HG03342 (cell line): ENCODE data around the gene TCHP.

Experiments
- ATAC-seq: cut with Tn5 transposase; IDR thresholded peaks from one replicate; pipeline ENCODE4 v1.9.1; 2021; ENCODE audit warnings: mild to moderate bottlenecking, moderate library complexity; ENCODE audit not compliant: unreplicated experiment

The TCHP gene

GRCh38 chr12:109961201-109961600 lies 61.1 kb downstream of the TCHP start:
- ATAC-seq: no peak

- ATAC-seq: no peak
Observed at GRCh38 chr12:109961612-109962011, 61.5 kb downstream of the TCHP start.

- ATAC-seq: no peak
Observed at GRCh38 chr12:109962398-109962797, 62.3 kb downstream of the TCHP start.

- ATAC-seq: no peak
Observed at GRCh38 chr12:109963330-109963729, 63.3 kb downstream of the TCHP start.

GRCh38 chr12:109963743-109964429 lies 63.8 kb downstream of the TCHP start:
- no peak for ATAC-seq

- ATAC-seq: no peak
Observed at GRCh38 chr12:109966546-109966945, 66.5 kb downstream of the TCHP start.

- ATAC-seq: no peak
Observed at GRCh38 chr12:109967383-109968031, 67.4 kb downstream of the TCHP start.
